KMS-11 (cell line): ENCODE measurements around the gene YDJC.
A peak's percentile ranks its signal among the peaks of the same experiment; 100 is the strongest.

ENCODE experiments used
- H2AFZ ChIP-seq: fragments of 200-600 bp; sonication (generic); 2 replicates; pipeline ENCODE4 v1.6.1; 2016; ENCODE audit warnings: antibody characterized with exemption, mixed run types, low read depth
- H3K27ac ChIP-seq: fragments of 200-600 bp; sonication (generic); 2 replicates; pipeline ENCODE4 v1.6.1; 2016; ENCODE audit warnings: mild to moderate bottlenecking, mixed run types
- H3K27me3 ChIP-seq: fragments of 200-600 bp; sonication (generic); 2 replicates; pipeline ENCODE4 v1.6.1; 2017; ENCODE audit warnings: mild to moderate bottlenecking, low read depth, mixed run types, moderate library complexity; ENCODE audit not compliant: insufficient read depth
- H3K36me3 ChIP-seq: fragments of 200-600 bp; sonication (generic); 2 replicates; pipeline ENCODE4 v1.6.1; 2017; ENCODE audit warnings: mild to moderate bottlenecking, mixed run types; ENCODE audit not compliant: insufficient read depth
- H3K4me1 ChIP-seq: fragments of 200-600 bp; sonication (generic); 2 replicates; pipeline ENCODE4 v1.6.1; 2016; ENCODE audit warnings: mild to moderate bottlenecking, low read depth, mixed run types; ENCODE audit not compliant: poor library complexity, severe bottlenecking
- H3K4me2 ChIP-seq: fragments of 200-600 bp; sonication (generic); 2 replicates; pipeline ENCODE4 v1.7.0; 2016; ENCODE audit warnings: mild to moderate bottlenecking, mixed run types
- H3K4me3 ChIP-seq: fragments of 200-600 bp; sonication (generic); IDR thresholded peaks from 2 replicates; pipeline ENCODE4 v1.6.1; 2017; ENCODE audit warnings: low read depth, low read length, mixed read lengths; ENCODE audit not compliant: insufficient read depth
- H3K79me2 ChIP-seq: fragments of 200-600 bp; sonication (generic); 2 replicates; pipeline ENCODE4 v1.6.1; 2016; ENCODE audit warnings: low read depth, mixed run types; ENCODE audit not compliant: insufficient read depth
- H3K9ac ChIP-seq: fragments of 200-600 bp; sonication (generic); 2 replicates; pipeline ENCODE4 v1.6.1; 2016; ENCODE audit warnings: mild to moderate bottlenecking, mixed run types
- H4K20me1 ChIP-seq: fragments of 200-600 bp; sonication (generic); 2 replicates; pipeline ENCODE4 v1.6.1; 2016; ENCODE audit warnings: mild to moderate bottlenecking, mixed run types; ENCODE audit not compliant: insufficient read depth
- CTCF ChIP-seq: fragments of 200-600 bp; sonication (generic); conservative IDR thresholded peaks from 2 replicates; pipeline ENCODE4 v1.6.1; 2017; ENCODE audit warnings: low read depth, mild to moderate bottlenecking, antibody characterized with exemption, low read length, moderate library complexity, mixed read lengths

Gene YDJC

GRCh38 chr22:21626735-21627469 is 2.9 kb downstream of the YDJC start:
- Histone ChIP-seq H3K36me3 (no peaks in the 10 kb centered on the region), H3K27me3 (no peaks in the 10 kb centered on the region), H4K20me1 (0 out of 2 replicates have a peak, but pooled peaks cover 3% of the 10 kb centered on the region), H3K9ac (no peak overlapping the region), H3K79me2 (peaks cover 38% of the 10 kb centered on the region), H3K27ac (no peak overlapping the region), H3K4me2 (no peak overlapping the region), H3K4me1 (peaks cover 12% of the 10 kb centered on the region), H2AFZ (no peak overlapping the region), H3K4me3 (no peak overlapping the region)
- TF ChIP-seq CTCF = no peak

- Histone ChIP-seq H3K9ac (no peak overlapping the region), H2AFZ (no peak overlapping the region), H3K4me1 (peaks cover 12% of the 10 kb centered on the region), H3K4me2 (no peak overlapping the region), H4K20me1 (0 out of 2 replicates have a peak, but pooled peaks cover 3% of the 10 kb centered on the region), H3K27me3 (no peaks in the 10 kb centered on the region), H3K36me3 (no peaks in the 10 kb centered on the region), H3K79me2 (peaks cover 38% of the 10 kb centered on the region), H3K27ac (no peak overlapping the region), H3K4me3 (no peak overlapping the region)
- no peak for TF ChIP-seq CTCF
Observed at GRCh38 chr22:21626073-21626734, 3.6 kb downstream of the YDJC start.

- no peak for TF ChIP-seq CTCF
- Histone ChIP-seq H2AFZ (no peak overlapping the region), H3K4me2 (no peak overlapping the region), H3K4me3 (no peak overlapping the region), H3K9ac (no peak overlapping the region), H3K4me1 (peaks cover 12% of the 10 kb centered on the region), H3K36me3 (no peaks in the 10 kb centered on the region), H3K79me2 (peaks cover 38% of the 10 kb centered on the region), H3K27ac (peak overlapping the region; percentile 16; the same call in 1 of the 2 replicates), H4K20me1 (peaks cover 3% of the 10 kb centered on the region; the same call in 1 of the 2 replicates), H3K27me3 (no peaks in the 10 kb centered on the region)
Observed at GRCh38 chr22:21624880-21625791, 4.7 kb downstream of the YDJC start.

- peaks cover 12% of the 10 kb centered on the region for H3K4me1 ChIP-seq
- peaks cover 3% of the 10 kb centered on the region; the same call in 1 of the 2 replicates for H4K20me1 ChIP-seq
- no peak overlapping the region for H3K9ac ChIP-seq
- H3K36me3 ChIP-seq = no peaks in the 10 kb centered on the region
- no peaks in the 10 kb centered on the region for H3K27me3 ChIP-seq
- no peak overlapping the region for H2AFZ ChIP-seq
- H3K4me2 ChIP-seq = no peak overlapping the region
- H3K4me3 ChIP-seq = no peak overlapping the region
- peak; percentile 68 for TF ChIP-seq CTCF
- H3K79me2 ChIP-seq = peaks cover 34% of the 10 kb centered on the region
- H3K27ac ChIP-seq = peak overlapping the region; percentile 16; the same call in 1 of the 2 replicates
Observed at GRCh38 chr22:21624120-21624879, 5.5 kb downstream of the YDJC start.
